Skeletal muscle satellite cell (primary cell): ENCODE measurements around the gene ATP9A.
"Not testable (repeated sequence)": the region's sequence is repeated elsewhere in the genome, so short reads cannot be mapped to it uniquely, and the experiment has no call there.

ENCODE experiments used
- H3K27me3 ChIP-seq: 2 replicates; pipeline ENCODE4 v1.7.0; 2013; ENCODE audit warnings: low read length; ENCODE audit not compliant: control insufficient read depth, insufficient read depth
- H3K36me3 ChIP-seq: 2 replicates; pipeline ENCODE4 v1.7.0; 2013; ENCODE audit warnings: mild to moderate bottlenecking, control low read depth, low read length; ENCODE audit not compliant: insufficient read depth
- H3K4me1 ChIP-seq: 2 replicates; pipeline ENCODE4 v1.7.0; 2013; ENCODE audit warnings: low read length; ENCODE audit not compliant: control insufficient read depth, insufficient read depth
- H3K4me2 ChIP-seq: 2 replicates; pipeline ENCODE4 v1.7.0; 2013; ENCODE audit warnings: mild to moderate bottlenecking, low read length
- H3K4me3 ChIP-seq: 2 replicates; pipeline ENCODE4 v1.7.0; 2013; ENCODE audit warnings: low read length
- H3K9ac ChIP-seq: 2 replicates; pipeline ENCODE4 v1.7.0; 2013; ENCODE audit warnings: mild to moderate bottlenecking, low read depth, low read length, moderate library complexity
- H3K9me3 ChIP-seq: replicated peaks from 2 replicates; pipeline ENCODE4 v1.7.0; 2013; ENCODE audit warnings: mild to moderate bottlenecking, control low read depth, low read length

Gene ATP9A

DNA sequence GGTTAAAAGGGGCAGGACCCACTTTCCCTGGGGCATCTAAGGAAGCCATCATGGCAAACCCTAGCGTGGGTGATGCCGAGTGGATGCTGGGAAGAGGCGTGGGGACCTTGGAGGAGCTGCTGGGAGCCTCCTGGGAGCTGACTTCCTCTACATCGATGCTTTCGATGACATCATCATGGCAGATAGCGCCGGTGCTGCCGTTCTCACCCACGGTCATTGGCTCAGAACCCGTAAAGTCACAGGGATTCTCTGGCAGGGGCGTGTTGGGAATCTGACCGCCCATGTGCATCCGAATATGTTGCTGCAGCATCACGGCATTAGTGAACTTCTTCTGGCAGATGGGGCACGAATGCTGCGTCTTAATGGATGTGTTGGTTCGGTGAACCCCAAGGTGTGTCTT is 22.1 kb upstream of the ATP9A start:
- no peak overlapping the region for H3K4me3 ChIP-seq
- H3K27me3 ChIP-seq: peaks cover 34% of the 10 kb centered on the region
- H3K4me2 ChIP-seq: no peak overlapping the region
- no peaks in the 10 kb centered on the region for H3K4me1 ChIP-seq
- H3K9me3 ChIP-seq: no peaks in the 10 kb centered on the region
- H3K36me3 ChIP-seq: no peaks in the 10 kb centered on the region
- H3K9ac ChIP-seq: no peak overlapping the region

DNA sequence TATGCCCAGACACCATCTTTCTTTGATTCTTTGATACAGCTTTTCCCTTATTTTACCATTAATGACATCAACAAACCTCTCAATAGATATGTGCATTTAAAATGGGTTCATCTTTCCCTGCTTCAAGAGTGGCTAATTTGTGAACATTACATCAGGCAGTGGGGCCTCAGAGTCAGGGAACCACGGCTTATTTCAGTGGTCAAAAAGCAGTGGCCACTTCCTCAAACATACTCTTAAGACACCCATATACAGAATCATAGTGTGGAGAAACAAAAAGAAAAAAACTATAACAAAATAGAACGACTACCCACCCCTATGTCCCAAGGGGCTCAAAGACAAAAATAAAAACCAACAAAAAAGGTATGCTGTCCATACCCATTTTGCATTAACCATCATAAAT is 21.2 kb upstream of the ATP9A start:
- Histone ChIP-seq H3K4me1 (no peaks in the 10 kb centered on the region), H3K9ac (no peak overlapping the region), H3K27me3 (peaks cover 32% of the 10 kb centered on the region), H3K36me3 (no peaks in the 10 kb centered on the region), H3K4me2 (no peak overlapping the region), H3K9me3 (no peaks in the 10 kb centered on the region), H3K4me3 (no peak overlapping the region)

DNA sequence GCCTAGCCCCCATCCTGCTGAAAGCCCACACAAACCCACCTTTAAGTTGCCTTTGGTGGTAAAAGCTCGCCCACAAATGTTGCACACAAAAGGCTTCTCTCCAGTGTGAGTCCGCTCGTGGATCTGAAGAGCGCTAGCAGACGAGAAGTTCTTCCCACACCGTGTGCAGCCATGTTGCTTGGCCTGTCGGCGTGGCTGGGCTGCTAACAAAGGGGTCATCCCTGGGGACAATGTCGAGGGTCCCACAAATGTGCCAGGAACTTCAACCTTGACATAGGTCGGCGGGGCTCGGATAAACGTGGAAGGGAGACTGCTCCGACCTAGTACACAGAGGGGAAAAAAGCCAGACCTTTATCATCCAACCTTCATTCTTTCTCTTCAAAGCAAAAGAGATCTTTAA is 20.6 kb upstream of the ATP9A start:
- no peak overlapping the region for H3K4me2 ChIP-seq
- H3K27me3 ChIP-seq: peaks cover 31% of the 10 kb centered on the region
- no peaks in the 10 kb centered on the region for H3K36me3 ChIP-seq
- no peaks in the 10 kb centered on the region for H3K9me3 ChIP-seq
- no peaks in the 10 kb centered on the region for H3K4me1 ChIP-seq
- no peak overlapping the region for H3K4me3 ChIP-seq
- H3K9ac ChIP-seq: no peak overlapping the region

DNA sequence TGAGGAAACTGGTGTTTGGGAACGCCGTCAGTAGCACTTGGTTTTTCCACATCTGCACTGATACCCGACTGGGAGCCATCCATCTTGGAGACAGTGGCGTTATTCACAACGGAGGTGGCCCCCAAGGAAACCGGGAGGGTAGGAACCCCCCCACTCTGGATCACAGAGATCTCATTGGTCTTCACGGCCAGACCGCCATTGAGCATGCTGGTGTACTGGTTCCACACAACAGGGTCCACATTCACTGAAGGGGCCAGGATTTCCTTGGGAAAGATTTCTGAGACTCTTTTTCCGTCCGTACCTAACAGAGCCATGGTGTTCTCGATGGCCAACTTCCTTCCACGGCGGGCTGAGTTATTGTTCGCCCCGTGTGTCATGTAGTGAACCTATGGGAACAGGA is 16.1 kb upstream of the ATP9A start:
- Histone ChIP-seq H3K9ac (no peak overlapping the region), H3K4me3 (no peak overlapping the region), H3K27me3 (peaks cover 18% of the 10 kb centered on the region), H3K36me3 (no peaks in the 10 kb centered on the region), H3K4me1 (no peaks in the 10 kb centered on the region), H3K9me3 (no peaks in the 10 kb centered on the region), H3K4me2 (no peak overlapping the region)

DNA sequence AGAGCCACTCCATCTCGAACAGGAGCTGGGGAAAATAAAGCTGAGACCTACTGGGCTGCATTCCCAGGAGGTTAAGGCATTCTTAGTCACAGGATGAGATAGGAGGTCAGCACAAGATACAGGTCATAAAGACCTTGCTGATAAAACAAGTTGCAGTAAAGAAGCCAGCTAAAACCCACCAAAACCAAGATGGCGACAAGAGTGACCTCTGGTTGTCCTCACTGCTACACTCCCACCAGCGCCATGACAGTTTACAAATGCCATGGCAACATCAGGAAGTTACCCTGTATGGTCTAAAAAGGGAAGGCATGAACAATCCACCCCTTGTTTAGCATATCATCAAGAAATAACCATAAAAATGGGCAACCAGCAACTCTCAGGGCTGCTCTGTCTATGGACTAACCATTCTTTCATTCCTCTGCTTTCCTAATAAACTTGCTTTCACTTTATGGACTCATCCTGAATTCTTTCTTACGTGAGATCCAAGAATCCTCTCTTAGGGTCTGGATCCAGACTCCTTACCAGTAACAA is 10.1 kb upstream of the ATP9A start:
- H3K36me3 ChIP-seq, H3K27me3 ChIP-seq, H3K4me3 ChIP-seq, H3K9me3 ChIP-seq, H3K4me1 ChIP-seq, H3K9ac ChIP-seq, H3K4me2 ChIP-seq: not testable (repeated sequence)

- H3K4me3 ChIP-seq: no peak overlapping the region
- H3K9ac ChIP-seq: no peak overlapping the region
- H3K27me3 ChIP-seq: no peaks in the 10 kb centered on the region
- H3K36me3 ChIP-seq: no peaks in the 10 kb centered on the region
- no peaks in the 10 kb centered on the region for H3K9me3 ChIP-seq
- H3K4me2 ChIP-seq: no peak overlapping the region
- H3K4me1 ChIP-seq: no peaks in the 10 kb centered on the region
These were observed 7.1 kb upstream of the ATP9A start for GRCh38 chr20:51775241-51775640.

- Histone ChIP-seq H3K4me2 (no peak overlapping the region), H3K27me3 (no peaks in the 10 kb centered on the region), H3K4me1 (peaks cover 5% of the 10 kb centered on the region), H3K9me3 (no peaks in the 10 kb centered on the region), H3K9ac (no peak overlapping the region), H3K4me3 (no peak overlapping the region), H3K36me3 (no peaks in the 10 kb centered on the region)
These were observed 4.0 kb upstream of the ATP9A start for GRCh38 chr20:51772236-51772635.

GRCh38 chr20:51769976-51770615 is 1.9 kb upstream of the ATP9A start:
- Histone ChIP-seq H3K4me2 (no peak overlapping the region), H3K27me3 (no peaks in the 10 kb centered on the region), H3K4me1 (peaks cover 5% of the 10 kb centered on the region), H3K9me3 (no peaks in the 10 kb centered on the region), H3K36me3 (no peaks in the 10 kb centered on the region), H3K9ac (no peak overlapping the region), H3K4me3 (no peak overlapping the region)

DNA sequence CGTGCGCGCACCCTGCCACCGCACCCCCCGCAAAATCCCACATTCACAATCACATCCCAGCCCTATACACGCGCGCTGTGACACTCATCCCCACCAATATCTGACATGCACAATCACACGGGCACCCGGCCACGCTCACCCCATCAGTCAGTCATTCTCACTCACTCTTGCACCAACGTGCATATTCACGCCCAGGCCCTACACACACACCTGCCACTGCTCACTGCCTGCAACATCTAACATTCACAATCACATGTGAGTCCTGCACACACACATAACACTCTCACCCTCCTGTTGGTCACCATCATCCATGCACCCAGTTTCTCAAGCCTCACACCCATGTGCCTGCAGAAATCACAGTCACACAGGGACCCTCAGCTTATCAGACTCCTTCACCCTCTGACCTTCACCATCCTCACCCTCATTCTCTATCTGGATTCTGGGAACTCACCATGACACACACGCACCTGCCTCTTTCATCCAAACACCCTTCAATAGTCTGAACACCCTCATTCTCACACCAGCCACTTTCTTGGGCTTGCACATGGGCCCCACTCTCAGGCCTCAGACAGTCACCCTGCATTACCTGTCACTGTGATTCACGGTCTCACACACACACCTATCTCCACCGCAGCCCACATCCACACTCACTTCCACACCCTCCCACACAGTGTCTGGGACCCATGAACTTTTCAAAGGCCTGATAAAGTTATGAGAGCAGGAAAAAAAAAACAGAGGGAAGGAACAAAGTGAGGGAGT is 748 bp upstream of the ATP9A start:
- Histone ChIP-seq H3K9ac (no peak overlapping the region), H3K4me3 (no peak overlapping the region), H3K9me3 (no peaks in the 10 kb centered on the region), H3K36me3 (no peaks in the 10 kb centered on the region), H3K4me2 (peak overlapping the region; percentile 25), H3K4me1 (peaks cover 5% of the 10 kb centered on the region), H3K27me3 (no peaks in the 10 kb centered on the region)

- Histone ChIP-seq H3K4me2 (peak overlapping the region; percentile 97), H3K27me3 (no peaks in the 10 kb centered on the region), H3K4me1 (peaks cover 5% of the 10 kb centered on the region), H3K9me3 (no peaks in the 10 kb centered on the region), H3K4me3 (peak overlapping the region; percentile 89), H3K36me3 (no peaks in the 10 kb centered on the region), H3K9ac (peak overlapping the region; percentile 86)
These were observed 960 bp downstream of the ATP9A start for GRCh38 chr20:51766994-51767866.

- not testable (repeated sequence) for H3K9ac ChIP-seq, H3K36me3 ChIP-seq, H3K27me3 ChIP-seq, H3K4me3 ChIP-seq, H3K4me1 ChIP-seq, H3K9me3 ChIP-seq, H3K4me2 ChIP-seq
These were observed 2.8 kb downstream of the ATP9A start for GRCh38 chr20:51765381-51765780.
